A549 (cell line): ENCODE data around the gene CEP128.

Source experiments
- EP300 ChIP-seq, 2 experiments: fragments of >200 bp; sonication (Bioruptor Twin); formaldehyde crosslinking; IDR thresholded peaks; 2 replicates in 1 of 2; 3 replicates in 1 of 2; pipeline ENCODE4 v1.6.1; 2016 to 2017
- ZC3H11A ChIP-seq: fragments of 450-650 bp; IDR thresholded peaks from 2 replicates; pipeline ENCODE4 v1.6.1; 2014; ENCODE audit warnings: antibody characterized with exemption, mild to moderate bottlenecking
- ZSCAN20 ChIP-seq: fragments of 250-450 bp; sonication (Bioruptor Pico); IDR thresholded peaks from 2 replicates; pipeline ENCODE4 v1.8.0; 2022; ENCODE audit warnings: mild to moderate bottlenecking, moderate library complexity
- TF ChIP-seq, protein P1 (sequence below): fragments of >200 bp; sonication (Bioruptor Twin); formaldehyde crosslinking; IDR thresholded peaks from 3 replicates; pipeline ENCODE4 v1.5.1; 2016

GRCh38 chr14:80615831-80616230 is 325.7 kb downstream of the CEP128 start:
- TF ChIP-seq, protein P1, sequence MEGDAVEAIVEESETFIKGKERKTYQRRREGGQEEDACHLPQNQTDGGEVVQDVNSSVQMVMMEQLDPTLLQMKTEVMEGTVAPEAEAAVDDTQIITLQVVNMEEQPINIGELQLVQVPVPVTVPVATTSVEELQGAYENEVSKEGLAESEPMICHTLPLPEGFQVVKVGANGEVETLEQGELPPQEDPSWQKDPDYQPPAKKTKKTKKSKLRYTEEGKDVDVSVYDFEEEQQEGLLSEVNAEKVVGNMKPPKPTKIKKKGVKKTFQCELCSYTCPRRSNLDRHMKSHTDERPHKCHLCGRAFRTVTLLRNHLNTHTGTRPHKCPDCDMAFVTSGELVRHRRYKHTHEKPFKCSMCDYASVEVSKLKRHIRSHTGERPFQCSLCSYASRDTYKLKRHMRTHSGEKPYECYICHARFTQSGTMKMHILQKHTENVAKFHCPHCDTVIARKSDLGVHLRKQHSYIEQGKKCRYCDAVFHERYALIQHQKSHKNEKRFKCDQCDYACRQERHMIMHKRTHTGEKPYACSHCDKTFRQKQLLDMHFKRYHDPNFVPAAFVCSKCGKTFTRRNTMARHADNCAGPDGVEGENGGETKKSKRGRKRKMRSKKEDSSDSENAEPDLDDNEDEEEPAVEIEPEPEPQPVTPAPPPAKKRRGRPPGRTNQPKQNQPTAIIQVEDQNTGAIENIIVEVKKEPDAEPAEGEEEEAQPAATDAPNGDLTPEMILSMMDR, result no peak
- no peak for TF ChIP-seq EP300 (IDR thresholded peaks at IDR 0.05)
- no peak for TF ChIP-seq ZSCAN20
- no peak for TF ChIP-seq ZC3H11A
